Left lung (tissue), 10 donors: ENCODE results near the gene HPSE2. TPM values are rescaled to one million over a fixed set of nuclear protein-coding genes. Genes with fewer than 3 reads are reported as not detected.

Source experiments
- ATAC-seq: fragments of 200-7000 bp; cut with Tn5 transposase; one replicate; pipeline ENCODE4 v1.9.1; 2020; ENCODE audit warnings: moderate library complexity
- DNase-seq, 4 donors: peaks; one replicate each; pipeline ENCODE4 v3.0.0-alpha.2; 2013 to 2020
- H3K27ac ChIP-seq, 2 donors: fragments of 200-600 bp; sonication (generic) in 1 of 2; one replicate each; pipeline versions ENCODE4 v1.5.0 to v1.8.0; 2020 to 2021
- H3K27me3 ChIP-seq, 2 donors: fragments of 200-600 bp; sonication (generic) in 1 of 2; one replicate each; pipeline versions ENCODE4 v1.5.0 to v1.8.0; 2020 to 2021
- H3K36me3 ChIP-seq, 2 donors: fragments of 200-600 bp; sonication (generic) in 1 of 2; one replicate each; pipeline versions ENCODE4 v1.5.0 to v1.8.0; 2020 to 2021
- H3K4me1 ChIP-seq, 2 donors: fragments of 200-600 bp; one replicate each; pipeline ENCODE4 v1.8.0; 2021
- H3K4me3 ChIP-seq, 2 donors: fragments of 200-600 bp; sonication (generic) in 1 of 2; one replicate each; pipeline versions ENCODE4 v1.5.0 to v1.8.0; 2020 to 2021; ENCODE audit warnings: mild to moderate bottlenecking in 1 of 2
- H3K9me3 ChIP-seq, 2 donors: fragments of 200-600 bp; sonication (generic) in 1 of 2; one replicate each; pipeline versions ENCODE4 v1.5.0 to v1.8.0; 2020 to 2021
- intact Hi-C, 2 donors: fragments of 100-400 bp; cut with DNase I; formaldehyde crosslinking; loops; one replicate each; pipeline versions ENCODE4 v1.11.2 to v1.14.2; 2022
- polyA plus RNA-seq, 6 donors: library from polyadenylated mRNA; unstranded; fragments of 120-200 nt; gene quantifications; one replicate each; pipeline ENCODE4 v1.2.1, GENCODE V29; 2013; ENCODE audit not compliant: insufficient read length in 6 of 6
- total RNA-seq, 2 donors: library from RNA; stranded (reverse); fragmentation: NEBNext Ultra II Directional; extraction: Animal tissue kit (Norgen Biotek cat#: 25700); gene quantifications; one replicate each; pipeline ENCODE4 v1.2.1, GENCODE V29; 2021
- TF ChIP-seq, protein P1 (sequence below), 2 donors: fragments of 200-600 bp; sonication (generic) in 1 of 2; IDR thresholded peaks; one replicate each; pipeline versions ENCODE4 v1.5.0 to v1.8.0; 2021; ENCODE audit warnings: antibody characterized with exemption in 2 of 2
- donor health status: DM: no; HTN: yes; CAD: no.
- donor health status: DM: no; HTN: no; CAD: no.

The HPSE2 gene
- total and polyA plus RNA-seq, 8 donors = 0.50 to 20.4 (median 12.1) TPM

- H3K36me3 ChIP-seq = no peaks in the 10 kb centered on the region
- no peaks in the 10 kb centered on the region for H3K9me3 ChIP-seq
- no peak overlapping the region for H3K27ac ChIP-seq
- H3K4me1 ChIP-seq = no peaks in the 10 kb centered on the region
- no peak overlapping the region for H3K4me3 ChIP-seq
- TF ChIP-seq, protein P1, sequence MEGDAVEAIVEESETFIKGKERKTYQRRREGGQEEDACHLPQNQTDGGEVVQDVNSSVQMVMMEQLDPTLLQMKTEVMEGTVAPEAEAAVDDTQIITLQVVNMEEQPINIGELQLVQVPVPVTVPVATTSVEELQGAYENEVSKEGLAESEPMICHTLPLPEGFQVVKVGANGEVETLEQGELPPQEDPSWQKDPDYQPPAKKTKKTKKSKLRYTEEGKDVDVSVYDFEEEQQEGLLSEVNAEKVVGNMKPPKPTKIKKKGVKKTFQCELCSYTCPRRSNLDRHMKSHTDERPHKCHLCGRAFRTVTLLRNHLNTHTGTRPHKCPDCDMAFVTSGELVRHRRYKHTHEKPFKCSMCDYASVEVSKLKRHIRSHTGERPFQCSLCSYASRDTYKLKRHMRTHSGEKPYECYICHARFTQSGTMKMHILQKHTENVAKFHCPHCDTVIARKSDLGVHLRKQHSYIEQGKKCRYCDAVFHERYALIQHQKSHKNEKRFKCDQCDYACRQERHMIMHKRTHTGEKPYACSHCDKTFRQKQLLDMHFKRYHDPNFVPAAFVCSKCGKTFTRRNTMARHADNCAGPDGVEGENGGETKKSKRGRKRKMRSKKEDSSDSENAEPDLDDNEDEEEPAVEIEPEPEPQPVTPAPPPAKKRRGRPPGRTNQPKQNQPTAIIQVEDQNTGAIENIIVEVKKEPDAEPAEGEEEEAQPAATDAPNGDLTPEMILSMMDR (IDR thresholded peaks at IDR 0.05) = no peak
- no peak for ATAC-seq
- intact Hi-C loops = no loop called here
- no peak for DNase-seq
- no peaks in the 10 kb centered on the region for H3K27me3 ChIP-seq
These were observed 315.3 kb downstream of the HPSE2 start for GRCh38 chr10:98920360-98920759.

GRCh38 chr10:98919899-98920298 is 315.8 kb downstream of the HPSE2 start:
- H3K27ac ChIP-seq = no peak overlapping the region
- TF ChIP-seq, protein P1 (IDR thresholded peaks at IDR 0.05) = no peak
- no peak overlapping the region for H3K4me3 ChIP-seq
- DNase-seq = no peak
- no peaks in the 10 kb centered on the region for H3K27me3 ChIP-seq
- H3K36me3 ChIP-seq = no peaks in the 10 kb centered on the region
- no peak for ATAC-seq
- H3K9me3 ChIP-seq = no peaks in the 10 kb centered on the region
- intact Hi-C loops = no loop called here
- no peaks in the 10 kb centered on the region for H3K4me1 ChIP-seq

DNA sequence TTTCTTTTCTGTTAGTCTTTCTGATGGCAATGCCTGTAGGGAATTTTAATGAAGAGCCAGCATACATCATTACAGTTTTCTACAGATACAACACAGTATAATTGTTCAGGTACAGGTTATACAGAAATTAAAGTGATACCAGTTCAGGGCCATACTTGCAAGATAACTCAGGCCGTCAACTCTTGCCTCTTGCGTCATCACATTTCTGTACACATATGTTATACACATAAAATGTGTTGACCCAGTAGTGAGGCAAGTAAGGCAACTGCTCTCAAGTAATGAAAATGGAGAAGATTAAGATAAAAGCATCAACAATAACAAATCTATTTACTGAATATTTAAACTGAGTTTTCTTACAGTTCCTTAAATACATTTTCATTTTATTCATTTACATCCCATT is 317.8 kb downstream of the HPSE2 start:
- intact Hi-C loops = no loop called here
- no peak for ATAC-seq
- Histone ChIP-seq H3K4me1 (no peaks in the 10 kb centered on the region), H3K4me3 (no peak overlapping the region), H3K36me3 (no peaks in the 10 kb centered on the region), H3K9me3 (no peaks in the 10 kb centered on the region), H3K27ac (no peak overlapping the region), H3K27me3 (no peaks in the 10 kb centered on the region)
- no peak for DNase-seq
- TF ChIP-seq, protein P1 (IDR thresholded peaks at IDR 0.05) = no peak

GRCh38 chr10:98916526-98917125 is 319.0 kb downstream of the HPSE2 start:
- Histone ChIP-seq H3K4me3 (no peak overlapping the region), H3K9me3 (no peaks in the 10 kb centered on the region), H3K36me3 (no peaks in the 10 kb centered on the region), H3K27me3 (no peaks in the 10 kb centered on the region), H3K27ac (no peak overlapping the region), H3K4me1 (no peaks in the 10 kb centered on the region)
- DNase-seq = peak in 1 of 4 donors; percentile 40
- intact Hi-C loops = no loop called here
- TF ChIP-seq, protein P1 (IDR thresholded peaks at IDR 0.05) = no peak
- ATAC-seq = no peak

DNA sequence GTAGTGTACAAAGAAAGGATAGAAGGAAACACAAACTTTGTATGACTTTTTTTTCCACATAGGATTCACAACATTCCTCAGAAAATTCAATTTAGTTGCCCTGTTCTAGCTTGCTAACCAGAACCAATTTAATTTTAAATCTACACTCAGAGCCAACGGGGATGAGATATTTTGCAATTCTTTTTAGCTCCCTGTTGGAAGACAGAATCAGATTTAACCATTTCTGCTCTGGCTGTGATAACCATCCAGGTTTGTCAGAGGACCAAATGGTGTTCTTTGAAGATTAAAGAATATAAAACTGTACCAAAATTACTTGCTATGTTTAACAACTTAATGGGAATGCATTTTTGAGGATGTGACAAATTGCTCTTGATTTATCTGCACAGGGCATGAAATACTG is 319.7 kb downstream of the HPSE2 start:
- Histone ChIP-seq H3K27me3 (no peaks in the 10 kb centered on the region), H3K36me3 (no peaks in the 10 kb centered on the region), H3K4me3 (no peak overlapping the region), H3K4me1 (no peaks in the 10 kb centered on the region), H3K27ac (no peak overlapping the region), H3K9me3 (no peaks in the 10 kb centered on the region)
- DNase-seq = no peak
- TF ChIP-seq, protein P1 (IDR thresholded peaks at IDR 0.05) = no peak
- intact Hi-C loops = no loop called here
- ATAC-seq = no peak
